NCI-H460 (cell line): ENCODE results near the gene RRM1. TPM values are rescaled to one million over a fixed set of nuclear protein-coding genes. Genes with fewer than 3 reads are reported as not detected.
A peak's percentile ranks its signal among the peaks of the same experiment; 100 is the strongest.
"Not testable (repeated sequence)": the region's sequence is repeated elsewhere in the genome, so short reads cannot be mapped to it uniquely, and the experiment has no call there.

Experiments used
- DNase-seq: peaks from one replicate; pipeline ENCODE4 v3.0.0-alpha.2; 2016; ENCODE audit warnings: low read depth; ENCODE audit errors: extremely low read depth
- total RNA-seq: library from RNA; depleted of rRNA; stranded (reverse); fragments of >200 nt; shearing (Covaris generic); gene quantifications from 2 replicates; pipeline ENCODE4 v1.2.3, GENCODE V29; 2014

RRM1 gene
- total RNA-seq, 1 experiment from 2014 or later: 69.2 TPM

- DNase-seq: no peak
Observed at GRCh38 chr11:4127357-4127756, 32.8 kb downstream of the RRM1 start.

DNA sequence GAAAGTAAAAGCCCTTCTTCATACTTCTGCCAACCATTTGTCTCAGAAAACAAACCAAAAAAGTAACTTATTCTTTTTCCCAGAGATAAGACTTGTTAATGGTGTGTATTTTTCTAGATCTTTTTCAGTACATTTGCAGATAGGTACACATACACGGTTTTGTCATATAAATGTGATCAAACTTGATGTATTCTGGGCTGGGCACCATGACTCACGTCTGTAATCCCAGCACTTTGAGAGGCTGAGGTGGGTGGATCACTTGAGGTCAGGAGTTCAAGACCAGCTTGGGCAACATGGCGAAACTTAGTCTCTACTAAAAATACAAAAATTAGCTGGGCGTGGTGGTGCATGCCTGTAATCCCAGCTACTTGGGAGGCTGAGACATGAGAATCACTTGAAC, 35.6 kb downstream of the RRM1 start:
- DNase-seq: not testable (repeated sequence)

DNA sequence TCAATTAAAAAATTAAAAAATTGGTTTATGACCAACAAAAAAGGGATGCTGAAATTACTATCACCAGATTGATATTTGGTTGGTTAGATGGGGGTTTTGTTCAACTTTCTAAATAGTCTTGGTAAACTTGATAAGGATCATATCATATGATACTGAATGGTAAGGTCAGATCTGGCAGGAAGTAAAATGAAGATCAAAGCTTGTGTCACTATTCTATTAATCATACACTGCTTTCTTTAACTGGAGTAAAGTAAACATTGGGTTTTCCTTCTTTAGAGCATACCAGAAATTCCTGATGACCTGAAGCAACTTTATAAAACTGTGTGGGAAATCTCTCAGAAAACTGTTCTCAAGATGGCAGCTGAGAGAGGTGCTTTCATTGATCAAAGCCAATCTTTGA, 40.2 kb downstream of the RRM1 start:
- no peak for DNase-seq

GRCh38 chr11:4138497-4138896, 43.9 kb downstream of the RRM1 start:
- no peak for DNase-seq

DNA sequence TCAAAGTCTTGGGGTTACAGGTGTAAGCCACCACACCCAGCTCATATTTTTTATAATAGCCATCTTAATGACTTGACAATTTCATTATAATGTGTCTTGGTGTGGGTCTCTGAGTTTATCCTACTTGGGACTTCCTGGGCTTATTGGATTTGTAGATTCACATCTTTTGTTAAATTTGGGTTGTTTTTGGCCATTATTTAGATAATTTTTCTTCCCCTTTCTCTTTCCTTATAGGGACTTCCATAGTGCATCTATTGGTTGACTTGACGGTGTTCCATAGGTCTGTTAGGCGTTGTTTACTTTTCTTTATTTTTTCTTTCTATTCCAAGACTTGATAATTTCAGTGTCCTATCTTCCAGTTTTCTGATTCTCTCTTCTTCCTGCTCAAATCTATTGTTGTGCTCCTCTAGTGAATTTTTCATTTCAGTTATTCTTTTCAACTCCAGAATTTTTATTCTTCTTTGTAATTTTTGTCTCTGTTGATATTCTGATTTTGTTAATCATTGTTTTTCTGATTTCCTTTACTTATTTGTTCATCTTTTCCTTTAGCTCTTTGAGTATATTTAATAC, 45.6 kb downstream of the RRM1 start:
- no peak for DNase-seq

GRCh38 chr11:4146070-4146771, 51.6 kb downstream of the RRM1 start:
- no peak for DNase-seq

DNA sequence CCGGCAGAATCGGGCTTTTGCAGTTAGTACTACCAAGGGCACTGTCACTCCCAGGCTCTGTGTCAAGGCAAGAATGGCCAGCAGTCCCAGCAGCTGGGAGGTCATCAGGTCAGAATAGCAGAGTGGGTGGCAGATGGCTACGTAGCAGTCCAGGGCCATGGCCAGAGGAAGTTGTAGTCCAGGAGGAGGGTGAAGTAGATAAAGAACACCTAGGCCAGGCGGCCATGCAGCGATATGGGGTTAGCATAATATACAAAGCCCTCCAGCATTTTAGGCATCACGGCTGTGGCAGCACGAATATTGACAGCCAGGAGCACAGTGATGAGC, 52.1 kb downstream of the RRM1 start:
- DNase-seq: no peak

DNA sequence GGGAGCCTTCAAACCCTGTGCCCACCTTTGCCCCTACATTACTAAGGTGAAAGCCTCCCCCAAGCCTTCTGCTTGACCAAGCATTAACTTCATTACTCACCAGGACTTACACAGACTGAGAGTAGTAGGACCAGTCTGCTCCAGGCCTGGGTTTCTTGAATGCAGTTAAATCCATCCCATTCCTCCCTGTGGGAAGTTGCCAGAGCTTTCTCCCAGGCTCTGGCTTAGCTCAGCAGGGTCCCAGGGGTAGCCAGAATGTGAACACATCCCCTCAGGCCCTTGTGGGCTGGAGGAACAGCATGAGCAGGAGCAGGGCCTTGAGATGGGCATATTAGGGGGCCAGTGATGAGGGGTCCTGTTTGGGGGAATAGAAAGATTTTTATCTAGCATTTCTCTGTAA, 59.9 kb downstream of the RRM1 start:
- no peak for DNase-seq

DNA sequence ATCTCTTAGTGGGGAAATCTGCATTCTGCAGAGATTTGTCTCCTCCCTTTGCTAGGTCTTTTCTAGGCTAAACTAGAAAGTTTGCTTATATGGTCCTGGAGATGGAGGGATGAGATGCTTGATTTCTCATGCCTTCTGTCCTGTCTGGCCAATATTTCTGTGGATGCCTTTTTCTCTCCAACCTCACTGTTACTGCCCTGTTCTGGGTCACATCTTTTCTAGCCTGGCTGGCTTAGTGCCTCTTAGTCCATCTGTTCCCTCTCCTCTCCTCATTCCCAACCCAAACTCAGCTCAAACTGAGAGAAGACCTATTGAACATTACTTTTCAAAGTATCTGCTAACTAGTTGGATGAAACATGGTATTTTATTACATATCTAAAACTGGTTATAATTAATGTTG, 62.0 kb downstream of the RRM1 start:
- DNase-seq: no peak

DNA sequence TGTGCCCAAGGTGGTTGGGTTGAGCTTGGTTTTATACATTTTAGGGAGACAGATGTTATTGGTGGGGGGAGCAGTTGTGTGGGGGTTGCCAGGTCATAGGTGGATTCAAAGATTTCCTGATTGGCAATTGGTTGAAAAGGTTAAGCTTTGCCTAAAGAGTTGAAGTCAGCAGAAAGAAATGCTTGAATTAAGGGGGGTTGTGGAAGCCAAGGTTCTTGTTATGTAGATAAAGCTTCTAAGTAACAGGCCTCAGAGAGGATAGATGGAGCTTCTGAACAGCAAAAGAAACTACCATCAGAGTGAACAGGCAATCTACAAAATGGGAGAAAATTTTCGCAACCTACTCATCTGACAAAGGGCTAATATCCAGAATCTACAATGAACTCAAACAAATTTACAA, 64.2 kb downstream of the RRM1 start:
- not testable (repeated sequence) for DNase-seq

- DNase-seq: no peak
Observed at GRCh38 chr11:4161305-4161704, 66.7 kb downstream of the RRM1 start.

- DNase-seq: no peak
Observed at GRCh38 chr11:4164884-4165590, 70.4 kb downstream of the RRM1 start.

GRCh38 chr11:4167292-4167691, 72.7 kb downstream of the RRM1 start:
- no peak for DNase-seq

DNA sequence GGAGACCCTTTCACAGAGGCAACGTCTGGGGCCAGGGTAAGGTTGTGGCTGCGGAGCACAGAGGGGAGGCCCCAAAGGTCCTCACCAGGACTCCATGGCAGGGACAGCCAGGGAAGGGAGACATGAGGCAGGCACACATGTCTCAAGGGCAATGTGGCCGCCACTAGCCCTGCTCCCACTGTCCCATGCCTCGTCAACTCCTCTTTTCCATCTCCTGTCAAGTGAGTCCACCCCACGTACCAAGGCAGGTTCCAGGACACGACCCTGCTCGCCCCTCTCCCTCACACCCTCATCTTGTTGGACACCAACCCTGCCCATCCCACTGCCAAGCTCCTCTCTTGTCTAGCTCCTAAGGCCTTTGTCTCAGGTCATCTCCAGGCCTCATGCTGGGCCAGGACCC, 73.2 kb downstream of the RRM1 start:
- DNase-seq: no peak

GRCh38 chr11:4175620-4176350, 81.2 kb downstream of the RRM1 start:
- not testable (repeated sequence) for DNase-seq

GRCh38 chr11:4178813-4179662, 84.4 kb downstream of the RRM1 start:
- DNase-seq: no peak

DNA sequence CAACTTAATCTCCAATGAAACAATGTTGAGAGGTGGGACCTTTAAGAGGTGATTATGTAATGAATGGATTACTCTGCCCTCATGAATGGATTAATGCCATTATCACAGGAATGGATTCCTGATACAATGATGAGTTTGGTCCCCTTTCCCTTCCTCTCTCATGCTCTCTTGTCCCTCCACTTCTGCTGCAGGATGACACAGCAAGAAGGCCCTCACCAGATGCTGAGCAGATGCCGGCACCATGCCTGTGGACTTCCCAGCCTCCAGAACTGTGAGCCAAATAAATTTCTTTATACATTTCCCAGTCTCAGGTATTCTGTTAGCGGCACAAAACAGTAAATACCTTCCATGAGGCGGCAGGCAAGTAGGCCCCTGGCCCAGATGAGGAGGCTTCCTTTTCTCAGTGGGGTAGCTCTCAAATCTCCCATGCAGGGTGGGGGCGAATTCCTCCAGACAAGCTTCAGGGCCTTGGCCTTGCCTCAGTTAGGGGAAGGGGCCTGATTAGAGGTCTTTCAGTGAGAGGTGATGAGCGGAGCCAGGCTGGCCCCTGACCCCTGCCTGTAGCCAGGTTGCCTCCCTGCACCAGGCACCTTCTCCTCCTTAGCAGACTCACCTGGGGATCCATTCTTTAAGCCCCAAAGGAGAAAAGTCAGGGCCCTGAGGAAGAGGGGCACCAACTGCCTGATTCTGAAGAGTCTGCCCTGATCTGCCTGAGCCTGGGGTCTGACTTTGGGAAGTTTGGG, 86.0 kb downstream of the RRM1 start:
- no peak for DNase-seq

DNA sequence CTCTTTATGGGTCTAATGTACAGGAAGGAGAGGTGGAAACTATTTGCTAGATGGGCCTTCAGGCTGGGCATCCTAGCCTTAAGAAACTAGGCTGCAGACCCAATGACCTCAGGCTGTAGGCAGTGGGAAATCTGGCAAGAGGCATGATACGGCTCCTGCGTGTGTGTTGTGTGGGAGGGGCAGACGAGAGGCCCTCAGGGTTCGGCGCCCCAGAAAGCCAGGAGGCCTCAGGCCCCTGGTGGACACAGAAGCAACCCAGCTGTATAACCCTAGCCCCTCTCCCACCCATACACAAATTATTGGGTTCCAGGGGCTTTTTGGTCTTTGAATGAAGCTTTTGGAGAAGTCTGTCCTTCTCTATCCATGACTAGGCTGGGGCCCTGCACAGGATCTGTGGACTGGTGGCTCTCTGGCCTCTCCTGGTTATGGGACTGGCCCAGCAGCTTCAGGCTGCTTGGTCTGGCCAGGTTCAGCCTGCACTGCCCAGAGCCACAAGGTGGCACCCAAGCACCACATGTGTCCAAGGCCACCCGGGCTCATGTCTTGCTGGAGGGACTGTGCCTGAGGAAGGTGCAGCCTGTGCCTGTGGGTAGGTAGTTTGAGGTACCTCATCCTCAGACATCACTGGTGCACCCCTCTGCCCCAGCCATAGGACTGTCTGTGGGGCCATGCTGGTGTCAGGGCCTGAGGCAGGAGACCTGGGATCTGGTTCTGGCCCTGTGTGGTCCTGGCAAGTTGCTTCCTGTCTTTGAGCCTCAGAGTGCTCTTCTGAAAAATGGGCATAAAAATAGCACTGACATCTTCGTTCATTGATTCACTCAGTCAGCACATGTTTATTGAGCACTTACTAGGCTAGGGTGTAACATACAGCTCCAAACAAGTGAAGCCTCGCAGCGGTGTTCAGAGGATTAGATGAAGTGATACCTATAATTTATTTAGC, 87.5 kb downstream of the RRM1 start:
- DNase-seq: peak; percentile 56
